H1 (cell line): ENCODE measurements around the gene MOB4. TPM values are rescaled to one million over a fixed set of nuclear protein-coding genes. Genes with fewer than 3 reads are reported as not detected.

Source experiments
- CTCF ChIA-PET: fragments of 300-600 bp; sonication (Branson Sonifier 250); formaldehyde crosslinking; loops from one replicate; lab custom pipeline; 2021; ENCODE audit not compliant: partially characterized antibody; lab: Charles Lee
- POLR2A ChIA-PET: fragments of 300-600 bp; sonication (Branson Sonifier 250); formaldehyde crosslinking; loops from one replicate; lab custom pipeline; 2021; ENCODE audit warnings: inconsistent platforms; ENCODE audit not compliant: partially characterized antibody; lab: Charles Lee
- DNase-seq, 2 experiments: peaks; one replicate each; pipeline versions ENCODE4 v3.0.0 to v3.0.0-alpha.2; 2010 to 2022; ENCODE audit warnings: low spot score in 2 of 2, low read depth in 1 of 2, mixed read lengths in 1 of 2
- FAIRE-seq: peaks from 2 replicates; lab custom pipeline; 2011; peaks lifted over from hg19 to GRCh38; lab: Jason Lieb, UNC
- H2AFZ ChIP-seq: 2 replicates; pipeline ENCODE4 v1.8.1; 2012; ENCODE audit warnings: low read length, inconsistent platforms
- H2AK5ac ChIP-seq: 2 replicates; pipeline ENCODE4 v1.6.1; 2013; ENCODE audit warnings: low read depth, low read length
- H2BK120ac ChIP-seq: replicated peaks from 2 replicates; pipeline ENCODE3; 2013; ENCODE audit warnings: low read depth, low read length, inconsistent platforms
- H2BK12ac ChIP-seq: 2 replicates; pipeline ENCODE4 v1.6.1; 2013; ENCODE audit warnings: low read depth, low read length
- H2BK15ac ChIP-seq: 2 replicates; pipeline ENCODE4 v1.6.1; 2013; ENCODE audit warnings: low read length
- H2BK20ac ChIP-seq: 2 replicates; pipeline ENCODE4 v1.6.1; 2013; ENCODE audit warnings: low read length
- H2BK5ac ChIP-seq: 2 replicates; pipeline ENCODE4 v1.6.1; 2013; ENCODE audit warnings: low read depth, low read length
- H3K14ac ChIP-seq: 2 replicates; pipeline ENCODE4 v1.6.1; 2013; ENCODE audit warnings: inconsistent platforms; ENCODE audit not compliant: insufficient read length
- H3K18ac ChIP-seq: 2 replicates; pipeline ENCODE4 v1.6.1; 2013; ENCODE audit warnings: low read length; ENCODE audit errors: extremely low read depth
- H3K23ac ChIP-seq: 2 replicates; pipeline ENCODE4 v1.6.1; 2013; ENCODE audit warnings: inconsistent platforms; ENCODE audit not compliant: insufficient read length
- H3K23me2 ChIP-seq: 2 replicates; pipeline ENCODE4 v1.6.1; 2013; ENCODE audit warnings: low read depth, low read length
- H3K27ac ChIP-seq: 2 replicates; pipeline ENCODE4 v1.6.1; 2011; ENCODE audit warnings: low read depth, low read length, inconsistent platforms
- H3K27me3 ChIP-seq, 4 experiments: replicated peaks in 1 of 4; 1 replicate in 1 of 4; 2 replicates in 3 of 4; pipeline versions ENCODE4 v1.6.1 to v1.8.1; 2011 to 2013; ENCODE audit warnings: low read length in 3 of 4, mild to moderate bottlenecking in 3 of 4, inconsistent platforms in 2 of 4, mixed read lengths in 2 of 4, moderate library complexity in 1 of 4; ENCODE audit not compliant: control insufficient read depth in 3 of 4, insufficient read depth in 3 of 4; ENCODE audit errors: extremely low read depth in 1 of 4
- H3K36me3 ChIP-seq, 4 experiments: 2 replicates each; pipeline versions ENCODE4 v1.6.1 to v1.8.1; 2011 to 2013; ENCODE audit warnings: mild to moderate bottlenecking in 4 of 4, low read length in 3 of 4, moderate library complexity in 2 of 4, control low read depth in 1 of 4, inconsistent platforms in 1 of 4; ENCODE audit not compliant: insufficient read depth in 4 of 4, control insufficient read depth in 2 of 4
- H3K4ac ChIP-seq: replicated peaks from 2 replicates; pipeline ENCODE3; 2013; ENCODE audit warnings: low read length, low read depth, mixed read lengths, inconsistent platforms; ENCODE audit not compliant: insufficient read length
- H3K4me1 ChIP-seq, 4 experiments: replicated peaks in 1 of 4; 1 replicate in 1 of 4; 2 replicates in 3 of 4; pipeline versions ENCODE4 v1.6.1 to v1.8.1; 2011 to 2013; ENCODE audit warnings: low read length in 3 of 4, inconsistent platforms in 2 of 4, mixed read lengths in 1 of 4; ENCODE audit not compliant: insufficient read depth in 4 of 4, control insufficient read depth in 3 of 4
- H3K4me2 ChIP-seq, 2 experiments: 2 replicates each; pipeline versions ENCODE4 v1.6.1 to v1.8.1; 2011 to 2013; ENCODE audit warnings: low read depth in 2 of 2, low read length in 2 of 2, control low read depth in 1 of 2, inconsistent platforms in 1 of 2, mild to moderate bottlenecking in 1 of 2; ENCODE audit not compliant: insufficient read depth in 1 of 2
- H3K4me3 ChIP-seq, 4 experiments: fragments of 200-600, 300-600 bp in 1 of 4; sonication (generic), shearing (Covaris generic), sonication (Bioruptor Twin) in 1 of 4; 2 replicates each; pipeline versions ENCODE4 v1.5.1 to v1.8.1; 2011 to 2016; ENCODE audit warnings: low read length in 4 of 4, low read depth in 3 of 4, control low read depth in 2 of 4, inconsistent platforms in 2 of 4, mild to moderate bottlenecking in 2 of 4, mixed read lengths in 1 of 4, moderate library complexity in 1 of 4; ENCODE audit not compliant: insufficient read depth in 2 of 4; ENCODE audit errors: extremely low read depth in 1 of 4
- H3K56ac ChIP-seq: replicated peaks from 2 replicates; pipeline ENCODE3; 2013; ENCODE audit warnings: low read depth, mild to moderate bottlenecking, mixed read lengths, low read length, inconsistent platforms; ENCODE audit not compliant: insufficient read length
- H3K79me1 ChIP-seq: 2 replicates; pipeline ENCODE4 v1.6.1; 2013; ENCODE audit warnings: low read depth, low read length, control low read depth
- H3K79me2 ChIP-seq, 2 experiments: 2 replicates each; pipeline versions ENCODE4 v1.6.1 to v1.8.1; 2012 to 2013; ENCODE audit warnings: low read length in 2 of 2, mild to moderate bottlenecking in 2 of 2, inconsistent platforms in 1 of 2; ENCODE audit not compliant: insufficient read depth in 2 of 2, control insufficient read depth in 1 of 2
- H3K9ac ChIP-seq, 4 experiments: replicated peaks in 1 of 4; 1 replicate in 1 of 4; 2 replicates in 3 of 4; pipeline versions ENCODE4 v1.6.1 to v1.8.1; 2011 to 2013; ENCODE audit warnings: low read depth in 3 of 4, low read length in 3 of 4, control low read depth in 2 of 4, mild to moderate bottlenecking in 2 of 4, moderate library complexity in 2 of 4, inconsistent platforms in 1 of 4; ENCODE audit errors: extremely low read depth in 1 of 4
- H3K9me3 ChIP-seq, 2 experiments: 2 replicates each; pipeline versions ENCODE4 v1.6.1 to v1.8.1; 2012 to 2013; ENCODE audit warnings: mild to moderate bottlenecking in 2 of 2, moderate library complexity in 2 of 2, control low read depth in 1 of 2, inconsistent platforms in 1 of 2, low read depth in 1 of 2, low read length in 1 of 2, mixed read lengths in 1 of 2; ENCODE audit not compliant: insufficient read depth in 2 of 2
- H4K20me1 ChIP-seq, 2 experiments: replicated peaks in 1 of 2; 2 replicates each; pipeline versions ENCODE3 to v1.8.1; 2011 to 2013; ENCODE audit warnings: inconsistent platforms in 2 of 2, low read length in 2 of 2, mild to moderate bottlenecking in 1 of 2; ENCODE audit not compliant: insufficient read depth in 2 of 2, control insufficient read depth in 1 of 2
- H4K5ac ChIP-seq: 2 replicates; pipeline ENCODE4 v1.6.1; 2013; ENCODE audit warnings: low read length, low read depth, mixed read lengths, inconsistent platforms; ENCODE audit not compliant: insufficient read length
- H4K8ac ChIP-seq: 2 replicates; pipeline ENCODE4 v1.8.0; 2013; ENCODE audit warnings: mild to moderate bottlenecking, moderate library complexity, low read length, inconsistent platforms; ENCODE audit not compliant: insufficient read depth; ENCODE audit errors: extremely low read depth
- H4K91ac ChIP-seq: replicated peaks from 2 replicates; pipeline ENCODE3; 2013; ENCODE audit warnings: low read length, mixed read lengths, inconsistent platforms; ENCODE audit not compliant: insufficient read length
- HDAC2 ChIP-seq, 2 experiments: fragments of 300-600 bp in 1 of 2; sonication (generic) in 1 of 2; IDR thresholded peaks; 2 replicates each; pipeline ENCODE4 v1.6.1; 2011 to 2012; ENCODE audit warnings: low read depth in 2 of 2, low read length in 2 of 2, mild to moderate bottlenecking in 2 of 2, moderate library complexity in 2 of 2, borderline replicate concordance in 1 of 2, inconsistent platforms in 1 of 2
- JUND ChIP-seq: IDR thresholded peaks from 2 replicates; pipeline ENCODE4 v1.6.1; 2011; ENCODE audit warnings: mild to moderate bottlenecking, improper control_type of control experiment, low read length
- NANOG ChIP-seq: IDR thresholded peaks from 2 replicates; pipeline ENCODE4 v1.6.1; 2011; ENCODE audit warnings: low read length, low read depth, mild to moderate bottlenecking, inconsistent platforms; ENCODE audit not compliant: insufficient read depth, poor library complexity, severe bottlenecking
- POLR2A ChIP-seq, 2 experiments: IDR thresholded peaks; 1 replicate in 1 of 2; 2 replicates in 1 of 2; pipeline ENCODE4 v1.6.1; 2011; ENCODE audit warnings: low read depth in 2 of 2, low read length in 2 of 2, mild to moderate bottlenecking in 2 of 2; ENCODE audit errors: control extremely low read depth in 1 of 2
- RAD21 ChIP-seq, 2 experiments: IDR thresholded peaks in 1 of 2; conservative IDR thresholded peaks in 1 of 2; 2 replicates each; pipeline ENCODE4 v1.6.1; 2011; ENCODE audit warnings: low read depth in 2 of 2, low read length in 2 of 2, improper control_type of control experiment in 1 of 2, inconsistent platforms in 1 of 2, mild to moderate bottlenecking in 1 of 2, moderate library complexity in 1 of 2
- YY1 ChIP-seq: IDR thresholded peaks from 2 replicates; pipeline ENCODE4 v1.6.1; 2011; ENCODE audit warnings: low read depth, mild to moderate bottlenecking, low read length
- WGBS, 2 experiments: shearing (Covaris generic) in 1 of 2; methylation state at CpG; one replicate each; pipeline versions ENCODE4 v1.1.6 to v1.1.7; 2013 to 2015; ENCODE audit warnings: low lambda C conversion rate in 2 of 2, mixed read lengths in 2 of 2, inconsistent platforms in 1 of 2, low coverage in 1 of 2, missing lambda C conversion rate in 1 of 2; ENCODE audit not compliant: insufficient replicate concordance in 2 of 2, insufficient coverage in 1 of 2, insufficient read length in 1 of 2; ENCODE audit errors: extremely low coverage in 1 of 2, missing lambda C conversion rate in 1 of 2; 5-methylcytosine and 5-hydroxymethylcytosine counted together
- polyA plus RNA-seq, 7 experiments: library from polyadenylated mRNA; depleted of rRNA in 3 of 7; stranded (reverse) in 5 of 7; unstranded in 2 of 7; fragments of >200 nt in 5 of 7; fragments of 200-250 nt in 2 of 7; gene quantifications; 1 replicate in 5 of 7; 2 replicates in 1 of 7; 4 replicates in 1 of 7; pipeline versions ENCODE4 v1.2.1 to v1.2.3, GENCODE V29; 2011 to 2013; ENCODE audit warnings: missing spikeins in 2 of 7, mixed read lengths in 2 of 7
- total RNA-seq: library from RNA; stranded (reverse); fragmentation: NEBNext Ultra II Directional; extraction: Animal tissue kit (Norgen Biotek cat#: 25700); gene quantifications from 2 replicates; pipeline ENCODE4 v1.2.1, GENCODE V29; 2021

The MOB4 gene
- total and polyA plus RNA-seq, 2 of the 8 experiments (the other 6 are each of a cell fraction or from before 2014, with no cell fraction given), result 51.5 to 54.2 TPM

DNA sequence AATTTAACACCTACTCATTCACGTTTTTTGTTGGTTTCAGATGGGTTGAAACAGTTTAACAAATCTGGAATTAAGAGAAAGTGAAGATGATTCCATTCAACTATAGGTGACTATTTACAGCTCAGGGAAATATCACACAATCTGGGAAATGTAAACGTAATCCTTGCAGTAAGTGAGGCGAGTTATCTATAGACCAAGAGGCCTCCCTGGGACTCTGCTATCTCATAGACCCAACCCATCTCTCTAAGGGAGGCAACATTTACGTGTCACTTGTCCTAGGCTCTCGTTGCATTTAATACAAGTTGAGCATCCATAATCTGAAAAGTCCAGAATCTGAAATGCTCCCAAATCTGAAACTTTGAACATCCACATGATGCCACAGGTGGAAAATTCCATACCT is 2.0 kb upstream of the MOB4 start:
- no peak overlapping the region for H3K56ac ChIP-seq
- no peak overlapping the region for H2BK5ac ChIP-seq
- WGBS, 2 experiments, result 86% methylated on average over 5 of the region's 5 CpGs; no CpG with 5 or more reads in 1 of the 2 experiments
- peaks cover 0 to 9% (median 5%) of the 10 kb centered on the region in 4 experiments; a peak in 5 of 7 replicates for H3K4me1 ChIP-seq
- no peak for TF ChIP-seq HDAC2 (IDR thresholded peaks at IDR 0.05; ENCODE audit: borderline replicate concordance in 1 of 2, low read depth in 2 of 2, low read length in 2 of 2)
- no peak for TF ChIP-seq RAD21 (IDR thresholded peaks at IDR 0.05 in 1 of 2, conservative IDR thresholded peaks at IDR 0.05 in 1 of 2; ENCODE audit: low read depth in 2 of 2, low read length in 2 of 2)
- no peak for TF ChIP-seq JUND
- TF ChIP-seq YY1, result no peak
- TF ChIP-seq NANOG, result no peak
- TF ChIP-seq POLR2A (IDR thresholded peaks at IDR 0.05; ENCODE audit: control extremely low read depth in 1 of 2, low read depth in 2 of 2, low read length in 2 of 2), result no peak
- H2BK20ac ChIP-seq, result no peak overlapping the region
- H3K14ac ChIP-seq, result no peak overlapping the region
- H3K23ac ChIP-seq, result no peak overlapping the region
- ChIA-PET CTCF (interaction anchor here (0.7 to 1.5 kb wide), 3 partner anchors 10 to 266 kb away, joined by 3 to 5 read pairs (median 4); no protein-coding TSS in a partner anchor), POLR2A (interaction anchor here (1.2 to 6.6 kb wide), 4 partner anchors 9 to 75 kb away, joined by 3 to 130 read pairs (median 4); partner anchors contain the start of genes HSPD1 and HSPE1)
- H3K36me3 ChIP-seq, result no peaks in the 10 kb centered on the region
- no peak overlapping the region for H2AK5ac ChIP-seq
- no peaks in the 10 kb centered on the region for H4K20me1 ChIP-seq
- no peaks in the 10 kb centered on the region for H3K79me1 ChIP-seq
- peaks cover 8% of the 10 kb centered on the region for H3K23me2 ChIP-seq
- H4K91ac ChIP-seq, result no peak overlapping the region
- DNase-seq (no peak), FAIRE-seq (no peak)
- H4K8ac ChIP-seq, result no peak overlapping the region
- H3K4me3 ChIP-seq, result no peak overlapping the region
- no peak overlapping the region for H2AFZ ChIP-seq
- H2BK120ac ChIP-seq, result no peak overlapping the region
- no peak overlapping the region for H3K4ac ChIP-seq
- H3K9me3 ChIP-seq, result no peaks in the 10 kb centered on the region
- no peak overlapping the region for H3K18ac ChIP-seq
- no peak overlapping the region for H2BK15ac ChIP-seq
- H3K27me3 ChIP-seq, result no peaks in the 10 kb centered on the region
- no peak overlapping the region for H2BK12ac ChIP-seq
- H3K27ac ChIP-seq, result no peak overlapping the region
- no peak overlapping the region for H4K5ac ChIP-seq
- H3K4me2 ChIP-seq, result no peak overlapping the region
- no peak overlapping the region for H3K9ac ChIP-seq
- H3K79me2 ChIP-seq, result peaks cover 0 to 30% of the 10 kb centered on the region in 2 experiments; a peak in 3 of 4 replicates
